HL-60 (cell line): ENCODE measurements around the gene SMTNL2.
"Not testable (repeated sequence)": the region's sequence is repeated elsewhere in the genome, so short reads cannot be mapped to it uniquely, and the experiment has no call there.

ENCODE experiments used
- POLR2AphosphoS5 ChIP-seq: IDR thresholded peaks from 2 replicates; pipeline ENCODE4 v1.6.1; 2012; ENCODE audit warnings: low read depth
- TF ChIP-seq, protein P1 (sequence below): IDR thresholded peaks from one replicate; pipeline ENCODE4 v1.5.1; 2011; ENCODE audit warnings: low read length, control low read depth, inconsistent platforms; ENCODE audit not compliant: insufficient read depth
- TF ChIP-seq, protein P2 (sequence below): IDR thresholded peaks from 2 replicates; pipeline ENCODE4 v1.6.1; 2012; ENCODE audit warnings: low read depth; ENCODE audit not compliant: insufficient replicate concordance

DNA sequence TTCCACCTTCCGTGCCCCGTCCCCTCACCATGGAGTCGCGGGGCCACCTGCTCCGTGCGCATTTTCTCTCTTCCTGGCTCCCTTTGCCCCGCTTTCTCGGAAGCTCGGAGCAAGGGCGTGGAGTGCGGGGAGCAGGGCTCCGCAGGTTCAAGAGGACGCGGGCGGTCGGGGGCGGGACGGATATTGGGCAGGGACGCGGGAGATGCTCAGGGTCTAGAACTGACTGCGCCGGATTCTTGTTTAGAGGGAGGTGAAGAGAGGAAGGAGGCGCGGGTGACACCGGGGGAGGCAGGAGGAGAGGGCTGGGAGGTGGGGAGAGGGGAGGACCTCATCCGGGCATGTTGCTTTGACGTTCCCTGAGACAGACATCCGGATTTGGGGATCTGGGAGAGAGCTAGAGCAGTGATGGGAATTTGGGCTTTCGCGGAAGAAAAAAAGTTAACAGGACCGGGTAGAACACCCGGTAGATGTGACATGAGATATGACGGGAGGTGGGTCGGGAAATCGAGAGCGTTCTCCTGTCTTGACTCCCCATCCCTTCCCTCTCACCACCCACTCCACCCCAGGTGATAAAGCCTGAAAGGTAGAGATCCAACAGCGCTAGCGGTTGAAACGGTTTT, 56.4 kb downstream of the SMTNL2 start:
- TF ChIP-seq POLR2AphosphoS5: not testable (repeated sequence)
- TF ChIP-seq, protein P1, sequence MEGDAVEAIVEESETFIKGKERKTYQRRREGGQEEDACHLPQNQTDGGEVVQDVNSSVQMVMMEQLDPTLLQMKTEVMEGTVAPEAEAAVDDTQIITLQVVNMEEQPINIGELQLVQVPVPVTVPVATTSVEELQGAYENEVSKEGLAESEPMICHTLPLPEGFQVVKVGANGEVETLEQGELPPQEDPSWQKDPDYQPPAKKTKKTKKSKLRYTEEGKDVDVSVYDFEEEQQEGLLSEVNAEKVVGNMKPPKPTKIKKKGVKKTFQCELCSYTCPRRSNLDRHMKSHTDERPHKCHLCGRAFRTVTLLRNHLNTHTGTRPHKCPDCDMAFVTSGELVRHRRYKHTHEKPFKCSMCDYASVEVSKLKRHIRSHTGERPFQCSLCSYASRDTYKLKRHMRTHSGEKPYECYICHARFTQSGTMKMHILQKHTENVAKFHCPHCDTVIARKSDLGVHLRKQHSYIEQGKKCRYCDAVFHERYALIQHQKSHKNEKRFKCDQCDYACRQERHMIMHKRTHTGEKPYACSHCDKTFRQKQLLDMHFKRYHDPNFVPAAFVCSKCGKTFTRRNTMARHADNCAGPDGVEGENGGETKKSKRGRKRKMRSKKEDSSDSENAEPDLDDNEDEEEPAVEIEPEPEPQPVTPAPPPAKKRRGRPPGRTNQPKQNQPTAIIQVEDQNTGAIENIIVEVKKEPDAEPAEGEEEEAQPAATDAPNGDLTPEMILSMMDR: not testable (repeated sequence)
- TF ChIP-seq, protein P2, sequence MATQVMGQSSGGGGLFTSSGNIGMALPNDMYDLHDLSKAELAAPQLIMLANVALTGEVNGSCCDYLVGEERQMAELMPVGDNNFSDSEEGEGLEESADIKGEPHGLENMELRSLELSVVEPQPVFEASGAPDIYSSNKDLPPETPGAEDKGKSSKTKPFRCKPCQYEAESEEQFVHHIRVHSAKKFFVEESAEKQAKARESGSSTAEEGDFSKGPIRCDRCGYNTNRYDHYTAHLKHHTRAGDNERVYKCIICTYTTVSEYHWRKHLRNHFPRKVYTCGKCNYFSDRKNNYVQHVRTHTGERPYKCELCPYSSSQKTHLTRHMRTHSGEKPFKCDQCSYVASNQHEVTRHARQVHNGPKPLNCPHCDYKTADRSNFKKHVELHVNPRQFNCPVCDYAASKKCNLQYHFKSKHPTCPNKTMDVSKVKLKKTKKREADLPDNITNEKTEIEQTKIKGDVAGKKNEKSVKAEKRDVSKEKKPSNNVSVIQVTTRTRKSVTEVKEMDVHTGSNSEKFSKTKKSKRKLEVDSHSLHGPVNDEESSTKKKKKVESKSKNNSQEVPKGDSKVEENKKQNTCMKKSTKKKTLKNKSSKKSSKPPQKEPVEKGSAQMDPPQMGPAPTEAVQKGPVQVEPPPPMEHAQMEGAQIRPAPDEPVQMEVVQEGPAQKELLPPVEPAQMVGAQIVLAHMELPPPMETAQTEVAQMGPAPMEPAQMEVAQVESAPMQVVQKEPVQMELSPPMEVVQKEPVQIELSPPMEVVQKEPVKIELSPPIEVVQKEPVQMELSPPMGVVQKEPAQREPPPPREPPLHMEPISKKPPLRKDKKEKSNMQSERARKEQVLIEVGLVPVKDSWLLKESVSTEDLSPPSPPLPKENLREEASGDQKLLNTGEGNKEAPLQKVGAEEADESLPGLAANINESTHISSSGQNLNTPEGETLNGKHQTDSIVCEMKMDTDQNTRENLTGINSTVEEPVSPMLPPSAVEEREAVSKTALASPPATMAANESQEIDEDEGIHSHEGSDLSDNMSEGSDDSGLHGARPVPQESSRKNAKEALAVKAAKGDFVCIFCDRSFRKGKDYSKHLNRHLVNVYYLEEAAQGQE: not testable (repeated sequence)
